Right lobe of liver (tissue), 4 donors: ENCODE data around the gene CIDEA.

Experiments used
- CTCF ChIP-seq, 4 donors: fragments of 200-600 bp in 3 of 4; fragments of 450-650 bp in 1 of 4; IDR thresholded peaks; one replicate each; pipeline versions ENCODE4 v1.5.1 to v1.8.0; 2016 to 2022; ENCODE audit warnings: antibody characterized with exemption in 4 of 4, mild to moderate bottlenecking in 2 of 4
- POLR2A ChIP-seq: fragments of 450-650 bp; IDR thresholded peaks from one replicate; pipeline ENCODE4 v1.6.1; 2017; ENCODE audit warnings: antibody characterized with exemption, mild to moderate bottlenecking
- donor health status: DM: no; HTN: no; CAD: no.
- donor health status: DM: no; HTN: no; CAD: no.
- donor health status: DM: no; HTN: yes; CAD: no.

- TF ChIP-seq CTCF (IDR thresholded peaks at IDR 0.05) (no peak), POLR2A (no peak)
Measured at GRCh38 chr18:12290086-12290485, 35.9 kb downstream of the CIDEA start.
